PC-3 (cell line): Measurements from ENCODE around the gene SLC31A1. TPM values are rescaled to one million over a fixed set of nuclear protein-coding genes. Genes with fewer than 3 reads are reported as not detected.
A peak's percentile ranks its signal among the peaks of the same experiment; 100 is the strongest.

Experiments
- ATAC-seq: fragments of 200-7000 bp; cut with Tn5 transposase; 2 replicates; pipeline ENCODE4 v1.9.1; 2020; ENCODE audit warnings: mild to moderate bottlenecking, moderate library complexity
- BruUV-seq: library from RNA; stranded (reverse); fragments of 400-500 nt; replicated peaks from 2 replicates; lab custom pipeline; 2021; lab: Mats Ljungman, UMichigan
- CTCF ChIA-PET: fragments of 300-600 bp; sonication (Branson Sonifier 250); formaldehyde crosslinking; loops from one replicate; lab custom pipeline; 2022; ENCODE audit warnings: antibody characterized with exemption; lab: Charles Lee
- POLR2A ChIA-PET: fragments of 300-600 bp; sonication (Branson Sonifier 250); formaldehyde crosslinking; loops from one replicate; lab custom pipeline; 2022; ENCODE audit warnings: antibody characterized with exemption; ENCODE audit not compliant: unreplicated experiment; lab: Charles Lee
- DNase-seq: peaks from one replicate; pipeline ENCODE4 v3.0.0-alpha.2; 2015
- H2AFZ ChIP-seq: fragments of 300-600 bp; sonication (generic); 2 replicates; pipeline ENCODE4 v1.6.0; 2016; ENCODE audit warnings: antibody characterized with exemption, low read length
- H3F3A ChIP-seq: fragments of 300-600 bp; sonication (generic); one replicate; pipeline ENCODE4 v1.6.0; 2017; ENCODE audit warnings: antibody characterized with exemption, low read length, control low read depth, mild to moderate bottlenecking; ENCODE audit not compliant: unreplicated experiment
- H3K27ac ChIP-seq: fragments of 300-600 bp; sonication (generic); 2 replicates; pipeline ENCODE4 v1.5.1; 2016; ENCODE audit warnings: mild to moderate bottlenecking, low read length
- H3K27me3 ChIP-seq: fragments of 300-600 bp; sonication (generic); 2 replicates; pipeline ENCODE4 v1.6.1; 2016; ENCODE audit warnings: low read length, mixed read lengths
- H3K36me3 ChIP-seq: fragments of 300-600 bp; sonication (generic); 2 replicates; pipeline ENCODE4 v1.6.1; 2016; ENCODE audit warnings: low read depth, mixed run types, low read length, mixed read lengths
- H3K4me1 ChIP-seq: fragments of 300-600 bp; sonication (generic); 2 replicates; pipeline ENCODE4 v1.5.1; 2016; ENCODE audit warnings: low read length; ENCODE audit not compliant: insufficient read depth
- H3K4me2 ChIP-seq: fragments of 300-600 bp; sonication (generic); 2 replicates; pipeline ENCODE4 v1.6.0; 2016; ENCODE audit warnings: low read length
- H3K4me3 ChIP-seq: fragments of 300-600 bp; sonication (generic); 2 replicates; pipeline ENCODE4 v1.5.1; 2016; ENCODE audit warnings: mild to moderate bottlenecking, low read length, mixed read lengths
- H3K79me2 ChIP-seq: fragments of 300-600 bp; sonication (generic); 2 replicates; pipeline ENCODE4 v1.6.1; 2017; ENCODE audit warnings: low read length, mixed read lengths
- H3K9ac ChIP-seq: fragments of 300-600 bp; sonication (generic); 2 replicates; pipeline ENCODE4 v1.6.0; 2016; ENCODE audit warnings: mild to moderate bottlenecking, low read length
- H3K9me2 ChIP-seq: fragments of 300-600 bp; sonication (generic); replicated peaks from 2 replicates; pipeline ENCODE4 v1.6.1; 2016; ENCODE audit warnings: mixed run types, low read length, mixed read lengths
- H3K9me3 ChIP-seq: fragments of 300-600 bp; sonication (generic); 2 replicates; pipeline ENCODE4 v1.6.1; 2016; ENCODE audit warnings: low read length, mixed read lengths
- H4K20me1 ChIP-seq: fragments of 300-600 bp; sonication (generic); 2 replicates; pipeline ENCODE4 v1.6.1; 2016; ENCODE audit warnings: low read length, mixed read lengths
- CTCF ChIP-seq: fragments of 300-600 bp; sonication (generic); conservative IDR thresholded peaks from 2 replicates; pipeline ENCODE4 v1.5.1; 2017; ENCODE audit warnings: antibody characterized with exemption, low read depth, mild to moderate bottlenecking, low read length
- EZH2 ChIP-seq: fragments of 300-600 bp; sonication (generic); IDR thresholded peaks from one replicate; pipeline ENCODE4 v1.6.1; 2017; ENCODE audit warnings: antibody characterized with exemption, mild to moderate bottlenecking, low read length; ENCODE audit not compliant: unreplicated experiment
- EZH2phosphoT487 ChIP-seq: fragments of 300-600 bp; sonication (generic); IDR thresholded peaks from 2 replicates; pipeline ENCODE4 v1.6.1; 2018; ENCODE audit warnings: mild to moderate bottlenecking, antibody characterized with exemption, low read length, borderline replicate concordance
- intact Hi-C: fragments of 100-400 bp; cut with micrococcal nuclease; formaldehyde crosslinking; loops from 2 replicates; pipeline ENCODE4 v1.9.0; 2023
- total RNA-seq: library from RNA; depleted of rRNA; stranded (reverse); fragments of >200 nt; gene quantifications from 2 replicates; pipeline ENCODE4 v1.2.3, GENCODE V29; 2014

Gene SLC31A1
- total RNA-seq, 1 experiment from 2014 or later, result 9.7 TPM

- ChIA-PET POLR2A (interaction anchor here (0.6 kb wide), 1 partner anchor 219 kb away, joined by 3 read pairs; no protein-coding TSS in a partner anchor), CTCF (interaction anchor here (0.6 kb wide), 2 partner anchors 20 to 38 kb away, joined by 6 read pairs; no protein-coding TSS in a partner anchor)
- DNase-seq (peak; percentile 3), ATAC-seq (no peak)
- no peaks in the 10 kb centered on the region for H3K9me3 ChIP-seq
- peak overlapping the region; percentile 87 for H3K4me2 ChIP-seq
- peaks cover 25% of the 10 kb centered on the region for H3K4me1 ChIP-seq
- TF ChIP-seq EZH2, result no peak
- no peak for TF ChIP-seq EZH2phosphoT487
- no peak for TF ChIP-seq CTCF
- intact Hi-C loops, result loop anchor here (2.0 kb wide), 1 partner anchor 54 kb away; the partner anchor contains the start of genes CDC26 and PRPF4
- peak overlapping the region; percentile 96 for H2AFZ ChIP-seq
- no peaks in the 10 kb centered on the region for H3K27me3 ChIP-seq
- no peaks in the 10 kb centered on the region for H3F3A ChIP-seq
- peak overlapping the region; percentile 92 for H3K9ac ChIP-seq
- no peaks in the 10 kb centered on the region for H4K20me1 ChIP-seq
- peak overlapping the region; percentile 55 for H3K27ac ChIP-seq
- peak overlapping the region; percentile 88 for H3K4me3 ChIP-seq
- BruUV-seq, result TSS peak; percentile 54
- no peaks in the 10 kb centered on the region for H3K9me2 ChIP-seq
- peaks cover 77% of the 10 kb centered on the region for H3K79me2 ChIP-seq
- no peaks in the 10 kb centered on the region; the same call in 1 of the 2 replicates for H3K36me3 ChIP-seq
Measured at GRCh38 chr9:113220467-113221002, 809 bp upstream of the SLC31A1 start.

- intact Hi-C loops, result loop anchor here (2.0 kb wide), 1 partner anchor 53 kb away; the partner anchor contains the start of genes CDC26 and PRPF4
- H3K4me3 ChIP-seq, result peak overlapping the region; percentile 88
- BruUV-seq, result TSS peak; percentile 88
- H4K20me1 ChIP-seq, result no peaks in the 10 kb centered on the region
- peaks cover 67% of the 10 kb centered on the region for H3K79me2 ChIP-seq
- peak overlapping the region; percentile 79 for H3K9ac ChIP-seq
- no peaks in the 10 kb centered on the region for H3K27me3 ChIP-seq
- ATAC-seq (peak; percentile 14; the same call in 1 of the 2 replicates), DNase-seq (peak; percentile 3)
- no peaks in the 10 kb centered on the region for H3F3A ChIP-seq
- no peaks in the 10 kb centered on the region for H3K9me2 ChIP-seq
- CTCF ChIA-PET, result no interaction called here
- H3K9me3 ChIP-seq, result no peaks in the 10 kb centered on the region
- H3K4me1 ChIP-seq, result peaks cover 25% of the 10 kb centered on the region
- H3K36me3 ChIP-seq, result no peaks in the 10 kb centered on the region; the same call in 1 of the 2 replicates
- H3K4me2 ChIP-seq, result peak overlapping the region; percentile 94
- no peak overlapping the region for H3K27ac ChIP-seq
- H2AFZ ChIP-seq, result peak overlapping the region; percentile 88
- no peak for TF ChIP-seq CTCF
- TF ChIP-seq EZH2, result no peak
- TF ChIP-seq EZH2phosphoT487, result no peak
- POLR2A ChIA-PET, result interaction anchor here (0.6 kb wide), 1 partner anchor 118 kb away, joined by 3 read pairs; no protein-coding TSS in a partner anchor
Measured at GRCh38 chr9:113221800-113222481, 597 bp downstream of the SLC31A1 start.

- Histone ChIP-seq H3K4me3 (peak overlapping the region; percentile 88), H3K4me1 (peaks cover 25% of the 10 kb centered on the region), H4K20me1 (no peaks in the 10 kb centered on the region), H3K9ac (peak overlapping the region; percentile 79), H3K9me2 (no peaks in the 10 kb centered on the region), H3K79me2 (peaks cover 65% of the 10 kb centered on the region), H3K27me3 (no peaks in the 10 kb centered on the region), H3K4me2 (peak overlapping the region; percentile 94), H2AFZ (peak overlapping the region; percentile 88), H3K27ac (no peak overlapping the region), H3K9me3 (no peaks in the 10 kb centered on the region), H3F3A (no peaks in the 10 kb centered on the region), H3K36me3 (no peaks in the 10 kb centered on the region; the same call in 1 of the 2 replicates)
- ChIA-PET CTCF (no interaction called here), POLR2A (interaction anchor here (0.6 kb wide), 1 partner anchor 117 kb away, joined by 3 read pairs; no protein-coding TSS in a partner anchor)
- BruUV-seq, result no TSS peak
- intact Hi-C loops, result no loop called here
- TF ChIP-seq EZH2 (no peak), CTCF (no peak), EZH2phosphoT487 (no peak)
- no peak for ATAC-seq
- no peak for DNase-seq
Measured at GRCh38 chr9:113222482-113222841, 1.1 kb downstream of the SLC31A1 start.
